Fibroblast of peridontal ligament (primary cell): ENCODE data around the gene GPR17.

Source experiments
- DNase-seq: peaks from one replicate; pipeline ENCODE4 v3.0.0-alpha.2; 2010; ENCODE audit errors: extremely low read depth

GPR17 gene

DNA sequence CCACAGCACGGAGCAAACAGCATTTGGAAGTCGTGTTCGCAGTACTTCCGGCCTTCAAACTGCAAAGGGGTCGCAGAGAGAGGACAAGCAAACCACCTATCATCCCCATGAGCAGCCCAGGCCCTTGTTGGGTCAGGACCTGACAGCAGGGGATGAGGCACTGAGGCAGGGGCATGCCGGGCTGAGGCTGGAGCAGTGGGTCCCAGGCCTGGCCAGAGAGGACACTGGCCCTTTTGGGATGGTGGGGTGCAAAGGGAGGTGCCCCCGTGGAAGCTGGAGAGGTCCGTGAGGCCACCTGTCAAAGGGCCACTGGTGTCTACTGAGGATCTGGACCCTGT lies 8.9 kb downstream of the GPR17 start:
- DNase-seq = no peak

DNA sequence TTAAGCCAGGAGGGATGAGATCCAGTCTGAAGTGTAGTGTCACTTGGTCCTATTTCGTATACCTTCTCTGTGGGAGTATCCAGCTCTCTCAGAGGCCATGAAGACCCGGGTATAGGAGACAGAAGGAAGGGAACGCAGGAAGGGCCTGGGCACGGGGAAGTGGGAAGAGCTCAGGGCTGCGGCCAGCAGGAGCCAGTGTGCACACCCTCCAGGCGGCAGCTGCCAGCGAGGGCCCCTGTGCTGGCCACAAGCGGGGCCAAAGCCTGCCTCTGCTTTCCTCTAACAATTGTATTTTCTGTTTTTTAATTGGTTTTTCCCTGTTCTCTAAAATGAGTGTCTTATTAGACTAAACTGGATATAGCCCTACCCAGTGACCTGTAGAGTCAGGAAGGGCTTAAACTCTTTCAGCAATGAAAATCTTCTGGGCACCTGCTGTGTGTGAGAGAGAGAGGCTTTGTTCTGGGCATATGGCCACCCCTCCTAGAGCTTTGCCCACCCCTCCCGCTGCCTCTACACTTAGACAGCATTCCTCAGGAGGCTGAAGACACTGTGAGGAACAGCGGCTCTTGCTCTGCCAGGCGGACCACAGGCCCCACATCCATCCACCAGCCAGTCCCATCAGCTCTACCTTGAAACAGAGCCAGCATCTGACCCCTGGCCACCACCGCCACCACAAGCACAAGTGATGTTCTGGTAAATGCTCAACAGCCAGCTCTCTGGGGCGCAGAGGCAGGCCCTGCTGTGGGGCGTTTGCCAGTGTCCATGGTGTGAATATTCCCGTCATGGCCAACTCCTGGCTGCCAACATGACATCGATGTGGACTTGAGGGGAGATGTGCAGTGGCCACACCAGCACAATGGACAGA lies 9.5 kb downstream of the GPR17 start:
- DNase-seq = no peak

DNA sequence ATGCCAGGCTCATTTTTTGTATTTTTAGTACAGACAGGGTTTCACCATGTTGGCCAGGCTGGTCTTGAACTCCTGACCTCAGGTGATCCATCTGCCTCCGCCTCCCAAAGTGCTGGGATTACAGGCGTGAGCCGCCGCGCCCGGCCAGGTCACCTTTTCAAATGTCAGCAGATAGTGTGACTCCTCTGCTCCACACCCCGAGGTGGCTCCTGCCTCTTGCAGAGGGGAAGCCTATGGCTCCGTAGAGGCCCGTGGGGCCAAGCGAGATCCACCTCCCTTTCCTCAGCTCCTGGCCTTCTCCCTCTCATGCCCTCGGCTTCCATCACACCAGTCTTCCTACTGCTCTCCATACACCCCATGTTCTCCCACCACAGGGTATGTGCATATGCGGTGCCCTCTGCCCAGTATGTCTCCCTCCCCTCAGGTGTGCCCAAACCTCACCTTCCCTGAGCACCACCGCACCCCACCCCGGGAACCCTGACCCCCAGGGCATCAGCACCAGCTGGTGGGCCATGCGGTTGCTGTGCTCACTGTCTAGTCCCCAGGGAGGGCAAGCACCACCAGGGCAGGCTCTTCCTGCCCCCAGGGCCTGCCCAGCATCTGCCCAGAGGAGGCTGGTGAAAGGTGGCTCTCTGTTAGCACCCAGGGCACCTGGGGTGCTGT lies 10.7 kb downstream of the GPR17 start:
- no peak for DNase-seq

DNA sequence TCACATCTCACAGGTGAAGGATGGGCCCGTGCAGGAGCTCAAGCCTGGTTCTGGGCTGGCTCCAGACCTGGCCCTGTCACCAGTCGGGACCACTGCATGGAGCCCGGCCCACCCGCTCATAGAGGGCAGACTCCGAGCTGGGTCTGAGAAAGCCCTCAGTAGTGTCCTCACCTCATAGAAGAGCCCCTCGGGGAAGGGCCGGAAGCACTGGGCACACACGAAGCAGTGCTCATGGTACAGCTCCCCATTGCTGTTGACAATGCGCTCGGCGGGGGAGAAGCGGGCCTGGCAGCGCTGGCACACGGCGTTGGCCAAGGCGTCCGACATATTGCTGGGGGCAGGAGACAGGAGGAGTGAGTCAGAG lies 11.3 kb downstream of the GPR17 start:
- DNase-seq = no peak

DNA sequence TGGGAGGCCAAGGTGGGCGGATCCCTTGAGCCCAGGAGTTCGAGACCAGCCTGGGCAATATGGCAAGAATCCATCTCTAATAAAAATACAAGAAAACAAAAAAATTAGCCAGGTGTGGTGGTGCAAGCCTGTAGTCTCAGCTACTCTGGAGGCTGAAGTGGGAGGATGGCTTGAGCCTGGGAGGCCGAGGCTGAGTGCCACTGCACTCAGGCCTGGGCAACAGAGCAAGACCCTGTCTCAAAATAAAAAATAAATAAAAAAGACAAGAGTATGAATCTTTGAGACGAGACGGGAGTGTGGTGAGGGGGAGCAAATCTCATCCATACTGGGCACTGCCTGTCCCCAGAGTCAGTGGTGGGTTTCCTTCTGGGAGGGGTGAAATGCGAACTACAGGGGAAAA lies 12.2 kb downstream of the GPR17 start:
- no peak for DNase-seq

DNA sequence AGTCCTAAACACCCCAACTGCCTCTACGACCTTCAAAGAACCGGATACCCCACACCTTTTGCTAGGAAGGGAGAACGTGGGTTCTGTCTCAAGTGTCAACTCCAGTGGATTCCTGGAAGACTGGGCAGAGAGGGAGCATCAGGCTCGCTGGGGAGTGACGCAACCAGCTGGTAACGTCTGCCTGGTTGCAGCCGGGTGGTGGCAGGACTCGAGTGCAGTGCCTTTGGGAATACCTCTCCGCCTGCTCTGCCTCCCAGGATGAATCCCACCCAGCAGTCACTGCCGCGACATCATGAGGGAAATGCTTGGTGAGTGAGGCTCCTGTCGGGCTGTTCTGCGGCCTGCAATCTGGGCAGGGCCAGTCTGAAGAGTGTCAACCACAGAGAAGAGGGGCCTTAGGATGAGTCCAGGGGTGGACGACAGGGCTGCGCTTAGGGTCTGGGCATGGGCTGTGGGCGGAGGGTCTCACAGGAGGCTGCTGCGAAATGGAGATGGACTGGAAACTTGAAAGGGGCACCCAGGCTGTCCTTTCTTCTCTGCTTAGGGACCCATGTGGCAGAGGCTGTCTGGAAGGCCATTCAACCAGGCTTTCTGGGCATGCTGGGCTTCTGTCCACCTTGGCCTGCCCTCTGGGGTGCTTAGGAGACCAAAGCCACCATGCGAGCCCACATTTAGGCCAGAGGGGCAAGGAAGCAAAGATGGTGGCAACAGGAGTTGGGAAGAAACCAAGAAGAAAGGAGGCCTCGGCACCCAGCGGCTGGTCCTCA lies 12.9 kb downstream of the GPR17 start:
- no peak for DNase-seq

DNA sequence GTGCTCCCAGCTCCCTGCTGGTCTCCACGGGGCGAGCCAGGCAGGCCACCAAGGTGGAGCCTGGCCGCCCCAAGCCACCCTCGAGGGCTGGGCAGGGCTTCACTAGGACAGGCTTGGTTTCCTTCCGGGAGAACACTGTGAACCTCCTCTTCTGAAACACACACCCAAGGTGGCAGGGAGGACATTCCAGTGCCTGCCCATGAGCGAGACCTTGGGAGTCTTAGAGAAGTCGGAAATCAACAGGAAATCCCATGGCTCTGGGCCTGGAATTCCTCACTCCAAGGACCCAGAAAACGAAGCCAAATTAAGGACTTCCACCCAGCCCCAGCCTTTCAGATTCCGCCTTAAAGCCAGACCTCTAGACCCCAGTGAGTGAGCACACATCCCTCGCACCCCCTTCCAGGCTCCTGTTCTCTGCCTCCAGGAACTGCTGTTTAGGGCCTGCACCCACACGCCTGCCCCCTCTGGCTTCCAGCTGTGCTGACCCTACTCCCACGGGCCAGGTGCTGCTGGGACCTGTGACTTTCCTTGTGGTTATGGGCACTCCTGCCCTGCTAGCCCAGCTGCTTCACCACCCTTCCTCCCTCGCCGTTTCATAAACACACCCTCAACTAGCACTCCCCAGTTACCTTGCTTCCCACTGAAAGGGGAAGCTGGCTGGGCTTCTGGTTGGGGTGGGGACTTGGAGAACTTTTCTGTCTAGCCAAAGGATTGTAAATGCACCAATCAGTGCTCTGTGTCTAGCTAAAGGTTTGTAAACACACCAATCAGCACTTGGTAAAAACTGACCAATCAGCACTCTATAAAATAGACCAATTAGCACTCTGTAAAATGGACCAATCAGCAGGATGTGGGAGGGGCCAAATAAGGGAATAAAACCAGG lies 13.7 kb downstream of the GPR17 start:
- no peak for DNase-seq

DNA sequence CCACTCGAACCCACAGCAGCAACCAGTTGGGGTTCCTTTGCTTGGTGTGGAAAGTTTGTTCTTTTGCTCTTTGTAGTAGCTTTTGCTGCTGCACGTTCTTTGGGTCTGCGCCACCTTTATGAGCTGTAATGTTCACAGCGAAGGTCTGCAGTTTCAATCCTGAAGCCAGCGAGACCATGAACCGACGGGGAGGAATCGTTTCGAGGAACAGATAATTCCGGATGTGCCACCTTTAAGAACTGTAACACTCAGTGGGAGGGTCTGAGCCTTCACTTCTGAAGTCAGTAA lies 14.3 kb downstream of the GPR17 start:
- DNase-seq = no peak

DNA sequence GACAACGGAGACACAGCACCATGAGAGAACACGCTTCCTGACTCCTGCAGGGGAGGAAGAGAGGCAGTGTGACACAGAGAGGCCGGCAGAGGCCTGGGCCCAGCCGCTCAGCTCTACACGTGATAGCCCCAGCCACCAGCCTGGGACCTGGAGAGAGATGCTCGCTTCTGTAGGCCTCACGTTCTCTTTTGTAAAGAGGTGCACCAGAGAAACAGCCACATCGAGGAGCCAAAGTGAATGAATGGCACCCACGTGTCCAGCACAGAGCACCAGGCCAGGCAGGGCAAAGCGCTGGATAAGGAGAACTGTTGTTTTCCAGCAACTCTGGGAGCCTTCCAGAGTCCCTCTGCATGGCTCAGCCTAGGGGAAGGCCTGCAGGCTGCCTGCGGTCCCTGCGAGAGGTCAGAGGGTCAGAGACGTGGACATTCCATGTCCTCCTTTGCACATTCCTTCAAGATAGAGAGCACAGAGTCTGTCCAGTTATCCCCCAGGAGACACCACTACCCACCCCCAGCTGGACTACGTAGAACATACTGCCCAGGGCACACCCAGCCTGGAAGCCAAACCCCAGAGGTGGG lies 15.2 kb downstream of the GPR17 start:
- no peak for DNase-seq

DNA sequence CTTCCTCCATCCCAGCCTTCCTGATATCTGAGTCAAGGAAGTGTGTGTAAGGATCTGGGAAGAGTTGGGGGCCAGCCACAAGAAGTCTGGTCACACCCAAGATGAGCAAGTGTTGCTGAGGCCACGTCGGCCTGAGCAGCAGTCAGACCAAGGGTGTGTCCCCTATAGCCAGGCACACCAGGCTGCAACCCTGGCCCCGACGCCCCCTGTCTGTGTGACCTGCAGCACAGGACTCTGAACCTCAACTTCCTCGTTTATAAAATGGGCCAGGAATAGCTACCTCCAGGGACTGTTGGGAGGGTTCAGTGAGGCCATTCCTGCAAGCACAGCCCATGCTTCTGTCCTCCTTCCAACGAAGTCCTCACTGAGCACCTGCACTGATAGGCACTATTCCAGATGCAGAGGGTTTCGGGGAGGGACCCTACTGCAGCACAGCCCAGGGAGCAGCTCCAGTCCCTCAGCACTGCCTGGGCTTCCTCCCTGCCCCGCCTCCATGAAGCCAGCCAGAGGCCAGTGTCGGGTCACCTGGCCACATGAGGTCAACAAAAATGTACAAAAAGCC lies 16.1 kb downstream of the GPR17 start:
- DNase-seq = peak; percentile 3

DNA sequence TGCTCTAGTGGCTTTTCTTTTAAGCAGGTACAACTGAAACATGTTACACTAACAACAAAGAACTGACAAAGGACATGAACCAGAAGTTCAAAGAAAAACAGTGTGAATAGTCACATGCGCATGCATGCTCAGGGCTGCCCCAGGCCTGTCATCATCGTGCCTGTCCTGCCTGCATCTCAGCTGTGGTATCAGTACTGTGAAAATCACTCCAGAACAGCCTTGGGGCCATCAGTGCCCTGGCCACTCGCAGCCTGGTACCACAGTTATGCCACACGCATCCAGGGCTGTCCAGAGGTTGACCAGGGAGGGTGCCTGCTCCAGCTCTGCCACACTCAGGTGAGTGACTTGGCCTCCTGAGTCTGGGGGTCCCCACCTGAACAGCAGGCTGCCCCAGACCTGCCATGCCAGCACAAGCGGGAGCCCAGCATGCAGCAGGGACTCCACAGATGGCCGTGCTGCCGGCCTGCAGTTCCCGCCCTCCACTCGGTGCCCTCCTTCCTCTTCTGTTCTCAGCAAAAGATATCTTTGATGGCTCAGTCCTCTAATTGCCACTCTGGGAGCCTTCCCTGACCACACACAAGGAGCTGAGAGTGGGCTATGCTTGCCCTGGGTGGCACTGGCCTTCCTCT lies 17.1 kb downstream of the GPR17 start:
- DNase-seq = no peak

DNA sequence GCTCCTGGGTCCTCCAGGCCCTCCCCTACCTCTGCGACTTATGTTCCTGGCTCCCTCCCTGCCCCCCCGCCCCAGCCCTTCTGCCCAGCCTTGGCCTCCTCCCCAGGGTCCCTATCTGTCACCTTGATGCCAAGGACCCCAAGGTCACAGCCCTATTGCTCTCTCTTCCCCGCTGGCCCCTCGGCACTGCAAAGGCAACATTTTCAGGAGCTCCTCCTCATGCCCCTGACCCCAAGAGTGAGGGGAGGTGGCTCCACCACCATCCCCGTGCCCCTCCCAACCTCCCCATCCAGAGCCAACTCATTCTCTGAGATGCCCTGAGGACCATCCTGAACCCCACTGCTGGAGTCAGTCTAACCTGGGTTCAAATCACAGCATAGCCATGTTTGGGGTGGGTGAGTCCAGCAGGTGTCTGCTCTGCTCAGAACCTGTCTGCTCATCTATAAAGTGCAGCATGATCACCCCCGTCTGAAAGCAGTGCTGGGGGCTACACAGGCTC lies 17.7 kb downstream of the GPR17 start:
- DNase-seq = no peak

DNA sequence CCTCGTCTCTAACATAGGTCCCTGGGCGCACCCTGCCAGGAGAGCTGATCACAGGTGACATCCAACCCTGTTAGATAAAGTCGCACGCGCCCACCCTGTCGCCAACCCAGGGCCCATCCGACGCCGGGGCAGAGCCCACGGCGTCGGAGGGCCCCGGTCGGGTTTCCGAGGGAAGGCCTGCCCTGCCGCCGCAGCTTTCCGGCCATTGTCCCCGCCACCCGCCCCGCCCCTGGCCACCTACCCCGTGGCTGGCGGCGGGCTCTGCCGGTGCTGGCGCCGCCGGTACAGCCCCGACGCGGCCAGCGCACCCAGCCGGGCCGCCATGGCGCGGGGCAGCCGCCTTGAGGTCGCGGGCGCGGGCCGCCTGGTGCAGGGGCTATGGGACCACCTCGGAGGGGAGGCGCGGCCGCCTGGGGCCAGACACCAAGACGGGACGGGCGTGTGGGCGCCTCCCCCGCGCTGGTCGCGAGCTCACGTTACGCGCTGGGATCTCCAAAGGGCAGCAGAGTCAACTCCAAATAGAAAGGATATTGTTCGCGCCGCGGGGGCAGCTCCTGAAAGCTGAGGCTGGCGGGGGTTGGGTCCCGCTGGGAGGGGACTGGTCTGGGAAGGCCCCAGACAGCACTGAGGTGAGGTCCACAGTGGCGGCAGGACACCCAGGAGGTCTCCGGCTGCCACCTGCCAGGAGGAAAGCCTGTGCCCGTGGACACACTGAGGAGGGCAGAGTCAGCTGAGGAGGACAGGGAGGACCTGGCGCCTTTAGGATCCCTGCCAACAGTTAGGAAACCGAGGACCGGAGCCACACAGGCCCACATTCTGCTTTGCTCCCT lies 18.3 kb downstream of the GPR17 start:
- DNase-seq = no peak

DNA sequence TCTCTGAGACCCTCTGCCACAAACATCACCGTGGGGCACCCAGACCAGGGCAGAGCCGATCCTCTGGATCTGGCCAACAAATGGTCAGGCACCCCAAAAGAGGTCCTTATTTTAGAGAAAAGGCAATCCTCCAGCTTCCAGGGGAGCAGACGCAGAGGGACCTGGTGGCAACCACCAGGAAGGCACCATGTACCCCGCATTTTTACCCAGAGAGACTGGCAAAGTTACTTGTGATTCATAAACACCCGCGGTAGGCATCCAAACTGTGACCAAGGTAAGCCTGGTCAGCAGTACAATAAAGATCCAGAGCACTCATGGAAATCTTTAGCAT lies 18.9 kb downstream of the GPR17 start:
- DNase-seq = no peak

DNA sequence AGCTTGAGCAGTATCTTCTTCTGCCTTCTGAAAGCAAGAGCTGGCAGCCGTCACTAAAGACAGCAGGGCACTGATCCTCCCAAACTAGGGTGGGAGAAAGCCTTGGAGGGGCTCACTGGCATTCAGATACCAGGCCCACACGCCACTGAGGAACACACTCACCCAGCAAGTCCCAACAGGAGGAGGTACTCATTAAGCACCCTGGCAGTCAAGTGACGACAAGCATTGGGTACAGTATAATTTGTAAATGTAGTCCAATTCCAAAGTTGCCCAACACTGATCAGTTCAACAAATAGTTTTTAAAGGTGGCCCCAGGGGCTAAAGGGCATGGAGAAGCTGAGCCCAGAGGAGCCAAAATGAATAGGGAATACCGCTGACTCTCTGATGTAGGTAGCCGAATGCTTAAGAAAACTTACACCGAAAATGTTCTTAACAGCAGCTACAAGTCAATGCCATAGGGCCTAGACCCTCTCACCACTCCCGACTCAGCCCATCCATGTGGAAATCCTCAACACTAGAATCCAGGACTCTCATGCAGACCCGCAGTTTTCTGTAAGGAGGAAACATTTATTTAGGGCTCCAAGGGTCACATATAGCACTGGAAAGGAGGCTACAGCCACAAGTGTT lies 19.4 kb downstream of the GPR17 start:
- DNase-seq = no peak

DNA sequence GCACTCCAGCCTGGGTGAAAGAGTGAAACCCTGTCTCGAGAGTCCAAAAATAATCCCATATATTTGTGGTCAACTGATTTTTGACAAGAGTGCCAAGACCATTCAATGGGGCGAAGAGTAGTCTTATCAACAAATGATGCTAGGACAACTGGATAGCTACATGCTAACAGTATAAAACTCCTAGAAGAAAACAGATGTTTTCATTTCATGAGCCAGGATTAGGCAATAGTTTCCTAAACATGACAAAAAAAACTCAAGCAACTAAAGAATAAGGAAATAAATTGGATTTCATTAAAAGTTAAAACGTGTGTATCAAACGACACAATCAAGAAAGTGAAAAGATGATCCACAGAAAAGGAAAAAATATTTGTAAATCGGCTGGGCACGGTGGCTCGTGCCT lies 23.1 kb downstream of the GPR17 start:
- peak; percentile 17 for DNase-seq

DNA sequence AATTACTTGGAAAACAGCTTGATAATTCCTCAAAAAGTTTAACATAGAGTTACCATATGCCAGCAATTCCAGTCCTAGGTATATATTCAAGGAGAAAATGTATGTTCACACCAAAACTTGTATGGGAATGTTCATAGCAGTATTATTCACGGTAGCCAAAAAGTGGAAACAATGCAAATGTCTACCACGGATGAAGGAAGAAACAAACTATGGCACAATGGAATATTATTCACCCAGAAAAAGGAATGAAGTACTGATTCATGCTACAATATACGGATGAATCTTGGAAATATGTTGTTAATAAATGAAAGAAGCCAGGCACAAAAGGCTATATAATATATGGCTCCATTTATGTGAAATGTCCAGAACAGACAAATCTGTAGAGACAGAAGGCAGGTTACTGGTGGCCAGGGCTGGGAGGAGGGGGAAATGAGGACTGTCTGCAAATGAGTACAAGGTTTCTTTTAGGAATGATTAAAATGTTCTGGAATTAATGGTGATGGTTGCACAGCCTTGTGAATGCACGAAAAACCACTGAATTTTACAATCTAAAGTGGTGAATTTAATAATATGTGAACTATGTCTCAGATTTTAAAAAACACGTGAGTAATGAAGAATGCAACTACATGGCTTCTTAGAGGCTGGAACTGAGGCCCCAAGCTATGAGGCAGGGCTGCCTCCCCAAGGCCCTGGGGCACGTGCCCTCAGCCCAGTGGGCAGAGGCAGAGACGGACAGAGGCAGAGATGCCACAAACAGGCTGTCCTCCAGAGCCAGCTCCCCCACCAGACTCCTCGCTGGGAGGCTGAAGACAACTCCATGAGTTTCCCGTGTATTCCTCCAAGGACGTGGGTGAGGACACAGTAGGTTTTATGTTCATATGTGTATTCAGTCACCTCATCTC lies 24.4 kb downstream of the GPR17 start:
- no peak for DNase-seq

DNA sequence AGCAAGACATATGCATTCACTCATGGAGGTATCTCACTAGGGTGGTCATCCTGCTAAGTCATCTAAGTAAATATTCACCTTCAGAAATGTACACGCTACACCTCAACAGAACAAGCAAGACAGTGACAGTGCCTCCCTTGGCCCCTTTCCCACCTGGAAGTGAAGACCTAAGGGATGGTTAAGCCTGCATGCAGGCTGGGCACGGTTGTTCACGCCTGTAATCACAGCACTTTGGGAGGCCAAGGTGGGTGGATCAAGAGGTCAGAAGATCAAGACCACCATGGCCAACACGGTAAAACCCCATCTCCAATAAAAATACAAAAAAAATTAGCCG lies 25.0 kb downstream of the GPR17 start:
- DNase-seq = no peak
